Smooth muscle cell of the coronary artery (primary cell): ENCODE results near the gene BBS9. TPM values are rescaled to one million over a fixed set of nuclear protein-coding genes. Genes with fewer than 3 reads are reported as not detected.

Experiments used
- total RNA-seq: library from RNA; depleted of rRNA; stranded (reverse); fragments of >200 nt; gene quantifications from 2 replicates; pipeline ENCODE4 v1.2.3, GENCODE V29; 2014; ENCODE audit warnings: low replicate concordance

Gene BBS9
- 14.4 and 18.0 TPM in 2 replicates for total RNA-seq

DNA sequence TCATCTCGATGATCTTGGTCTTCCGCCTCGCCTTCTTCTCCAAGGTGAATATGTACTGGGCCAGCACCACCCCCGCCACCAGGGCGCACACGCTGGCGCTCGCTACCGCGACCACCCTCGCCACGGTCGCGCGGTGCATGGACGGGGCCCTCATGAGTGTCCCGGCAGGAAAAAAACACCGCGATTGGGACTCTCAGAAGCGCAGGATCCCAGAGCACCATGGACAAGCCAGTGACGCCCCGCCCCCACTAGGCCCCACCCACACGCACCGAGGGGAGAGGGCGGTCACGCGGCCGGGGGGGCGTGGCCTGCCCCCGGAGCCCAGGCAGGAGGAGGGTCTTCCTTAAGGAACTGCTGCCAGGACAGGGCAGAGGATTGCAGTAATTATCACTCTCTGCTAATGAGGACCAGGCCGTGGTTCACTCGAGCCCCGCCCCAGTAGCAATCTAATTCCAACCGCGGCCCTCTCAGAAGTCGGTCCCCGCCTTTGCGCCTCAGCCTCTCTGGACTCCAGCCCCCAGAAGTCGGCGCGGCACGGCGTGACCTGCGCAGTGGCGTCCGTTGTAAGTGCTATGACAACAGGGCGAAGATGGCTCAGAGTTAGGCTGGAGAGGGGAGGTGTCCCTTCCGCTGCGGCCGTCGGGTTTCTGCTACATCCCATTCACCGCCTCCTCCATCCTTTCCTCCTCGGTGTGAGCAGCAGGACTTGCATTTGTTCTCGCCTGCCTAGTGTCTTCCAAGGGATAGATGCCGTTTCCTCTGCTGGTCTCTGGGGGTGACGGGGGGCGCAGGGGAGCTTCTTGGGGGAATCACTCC is at the start of gene BBS9:
TSS of gene BBS9 (plus strand) at position 575 of the 816 bp plus-strand sequence. CDS start 16,689 bp downstream, outside the sequence.

DNA sequence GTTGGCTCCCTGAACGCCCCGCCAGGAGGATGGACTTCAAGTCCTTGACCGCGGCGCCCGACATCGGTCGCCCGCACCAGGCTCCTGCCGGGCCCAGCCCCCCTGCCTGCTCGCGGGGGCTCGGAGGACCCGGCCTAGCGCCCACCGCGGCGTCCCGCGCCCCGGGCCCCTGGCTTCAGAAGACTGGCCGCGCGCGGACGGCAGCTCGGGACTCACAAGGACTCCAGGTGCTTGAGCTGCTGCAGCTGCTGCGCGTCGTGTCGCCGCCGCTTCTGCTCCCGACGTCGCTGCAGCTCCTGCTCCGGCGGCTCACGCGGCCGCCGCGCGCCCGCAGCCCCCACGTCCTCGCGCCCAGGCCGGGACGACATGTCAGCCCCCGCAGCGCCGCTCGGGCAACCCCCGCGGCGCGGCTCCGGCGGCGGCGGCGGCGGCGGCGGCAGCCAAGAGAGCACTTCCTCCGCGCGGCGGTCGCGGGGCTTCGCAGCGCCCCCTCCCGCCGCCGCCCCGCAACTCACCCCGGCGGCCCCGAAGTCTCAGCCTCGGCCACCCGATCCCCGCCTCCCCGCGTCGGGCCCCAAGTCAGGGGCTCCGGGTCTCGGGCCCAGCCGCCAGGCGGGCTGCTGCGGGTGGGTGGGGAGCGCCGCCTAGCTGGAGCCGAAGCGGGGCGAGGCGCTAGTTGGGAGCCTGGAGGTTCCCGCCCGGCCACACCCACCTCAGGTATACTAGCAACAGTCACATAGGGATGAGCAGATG is 20.2 kb upstream of the BBS9 start, which contains the start of gene RP9:
TSS of gene RP9 (minus strand) at position 400 of the 753 bp plus-strand sequence. CDS start at position 368, 32 bp downstream.

Other genes starting within 250 kb of the BBS9 start
- gene KBTBD2, start 237.8 kb upstream of the BBS9 start, total RNA-seq: 24.0 and 31.5 TPM in 2 replicates
- 252 and 474 TPM in 2 replicates for gene FKBP9, start 172.1 kb upstream of the BBS9 start, total RNA-seq
- 10.4 and 16.3 TPM in 2 replicates for gene NT5C3A, start 66.8 kb upstream of the BBS9 start, total RNA-seq
- 6.4 and 13.8 TPM in 2 replicates for gene RP9, start 20.2 kb upstream of the BBS9 start, total RNA-seq